ENCODE results near the gene HOXB6.

DNA sequence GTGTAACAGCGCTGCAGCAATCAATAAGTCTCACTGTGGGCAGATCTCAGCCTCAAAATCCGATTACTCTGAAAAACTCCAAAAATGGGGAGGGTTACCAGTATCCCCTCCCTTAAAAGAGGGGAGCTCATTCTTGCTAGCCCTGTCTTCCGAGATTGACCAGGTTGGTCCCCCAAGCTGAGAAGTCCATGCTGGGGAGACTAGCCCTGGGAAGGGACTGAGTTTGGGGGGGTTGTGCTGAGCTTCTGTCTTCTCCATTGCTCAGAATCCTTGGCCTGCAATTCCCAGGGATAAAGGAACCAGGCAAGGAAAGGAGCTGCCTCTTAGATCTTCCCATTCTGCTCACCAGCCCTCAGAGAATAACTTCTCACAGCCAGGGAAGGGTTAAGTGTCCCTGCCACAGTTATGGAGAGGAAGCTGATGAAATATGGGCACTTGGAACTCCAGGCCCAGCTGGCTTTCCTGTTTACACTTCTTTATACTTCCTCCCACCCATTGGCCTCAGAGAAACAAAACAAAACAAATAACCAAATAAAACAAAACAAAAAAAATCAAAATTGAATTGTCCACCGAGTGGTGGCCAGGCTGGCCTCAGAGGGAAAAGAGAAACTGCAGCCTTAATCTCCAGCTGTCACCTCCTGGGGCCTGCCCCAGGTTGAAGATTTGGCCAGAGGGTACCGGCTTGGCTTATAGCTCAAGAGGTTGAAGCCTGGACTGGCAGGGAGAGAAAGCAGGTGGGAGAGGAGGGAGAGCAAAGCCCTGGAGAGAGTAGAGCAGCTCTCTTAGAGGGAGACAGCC, 17.3 kb downstream of the HOXB6 start:
- TF ChIP-seq, protein P1, sequence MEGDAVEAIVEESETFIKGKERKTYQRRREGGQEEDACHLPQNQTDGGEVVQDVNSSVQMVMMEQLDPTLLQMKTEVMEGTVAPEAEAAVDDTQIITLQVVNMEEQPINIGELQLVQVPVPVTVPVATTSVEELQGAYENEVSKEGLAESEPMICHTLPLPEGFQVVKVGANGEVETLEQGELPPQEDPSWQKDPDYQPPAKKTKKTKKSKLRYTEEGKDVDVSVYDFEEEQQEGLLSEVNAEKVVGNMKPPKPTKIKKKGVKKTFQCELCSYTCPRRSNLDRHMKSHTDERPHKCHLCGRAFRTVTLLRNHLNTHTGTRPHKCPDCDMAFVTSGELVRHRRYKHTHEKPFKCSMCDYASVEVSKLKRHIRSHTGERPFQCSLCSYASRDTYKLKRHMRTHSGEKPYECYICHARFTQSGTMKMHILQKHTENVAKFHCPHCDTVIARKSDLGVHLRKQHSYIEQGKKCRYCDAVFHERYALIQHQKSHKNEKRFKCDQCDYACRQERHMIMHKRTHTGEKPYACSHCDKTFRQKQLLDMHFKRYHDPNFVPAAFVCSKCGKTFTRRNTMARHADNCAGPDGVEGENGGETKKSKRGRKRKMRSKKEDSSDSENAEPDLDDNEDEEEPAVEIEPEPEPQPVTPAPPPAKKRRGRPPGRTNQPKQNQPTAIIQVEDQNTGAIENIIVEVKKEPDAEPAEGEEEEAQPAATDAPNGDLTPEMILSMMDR (IDR thresholded peaks at IDR 0.05) = no peak
- no peak for TF ChIP-seq POLR2A (IDR thresholded peaks at IDR 0.05)

Data from ovary (tissue), 3 donors.